RPMI8226 (cell line): ENCODE measurements around the gene PTBP2.

Experiments
- DNase-seq: peaks from one replicate; pipeline ENCODE4 v3.0.0-alpha.2; 2015

PTBP2 gene

GRCh38 chr1:96721416-96722160, at the start of gene PTBP2:
Gene PTBP2, plus strand, starts transcription at chr1:96721784. Its CDS starts 81 bp downstream, at chr1:96721865.
- DNase-seq = peak; percentile 78

DNA sequence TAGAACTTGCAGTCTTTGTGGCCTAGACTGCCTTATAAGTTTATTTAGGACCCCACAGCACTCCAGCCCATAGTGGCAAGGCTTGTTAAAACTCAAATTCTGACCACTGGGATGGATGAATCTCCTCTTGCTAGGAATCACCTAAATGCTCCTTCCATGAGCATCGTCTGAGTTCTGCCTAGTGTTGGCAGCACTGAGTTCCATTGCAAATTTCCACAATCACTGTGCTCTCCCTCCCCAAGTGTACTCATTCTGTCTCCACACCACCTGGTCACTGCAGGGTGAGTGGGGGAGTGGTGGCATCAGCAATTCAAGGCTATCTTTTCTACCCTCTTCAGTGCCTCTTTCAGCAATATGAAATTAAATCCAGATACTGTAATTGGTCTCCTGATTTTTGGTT, 46.7 kb upstream of the PTBP2 start:
- DNase-seq = no peak

DNA sequence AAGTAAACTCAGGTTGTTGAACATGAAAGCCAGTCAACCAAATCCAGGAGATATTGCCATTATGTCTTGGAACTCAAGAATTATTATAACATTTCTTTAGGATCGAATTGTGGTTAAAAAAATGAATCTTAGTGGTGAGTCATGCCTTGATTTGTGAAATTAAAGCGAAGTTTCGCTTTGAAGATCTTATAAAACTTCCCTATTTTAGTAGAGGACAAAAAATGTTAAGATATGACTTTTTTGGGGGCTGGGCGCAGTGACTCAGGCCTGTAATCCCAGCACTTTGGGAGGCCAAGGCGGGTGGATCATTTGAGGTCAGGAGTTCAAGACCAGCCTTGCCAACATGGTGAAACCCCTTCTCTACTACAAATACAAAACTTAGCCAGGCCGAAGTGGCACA, 39.5 kb upstream of the PTBP2 start:
- no peak for DNase-seq

DNA sequence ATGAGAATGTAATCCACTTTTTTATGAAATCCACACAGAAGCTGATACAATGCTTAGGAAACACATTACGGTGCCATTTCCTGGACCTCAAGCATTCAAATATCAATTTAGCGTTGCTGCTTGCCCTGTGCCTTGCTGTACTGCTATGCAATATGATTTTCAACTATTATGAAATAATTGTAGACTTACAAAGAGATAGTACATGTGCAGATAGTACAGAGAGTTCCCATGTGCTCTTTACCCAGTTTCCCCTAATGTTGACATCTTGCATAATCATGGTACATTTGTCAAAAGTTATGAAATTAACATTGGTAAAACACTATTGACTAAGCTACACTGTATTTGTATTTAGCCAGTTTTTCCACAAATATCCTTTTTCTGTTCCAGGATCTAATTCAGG, 37.7 kb upstream of the PTBP2 start:
- no peak for DNase-seq

DNA sequence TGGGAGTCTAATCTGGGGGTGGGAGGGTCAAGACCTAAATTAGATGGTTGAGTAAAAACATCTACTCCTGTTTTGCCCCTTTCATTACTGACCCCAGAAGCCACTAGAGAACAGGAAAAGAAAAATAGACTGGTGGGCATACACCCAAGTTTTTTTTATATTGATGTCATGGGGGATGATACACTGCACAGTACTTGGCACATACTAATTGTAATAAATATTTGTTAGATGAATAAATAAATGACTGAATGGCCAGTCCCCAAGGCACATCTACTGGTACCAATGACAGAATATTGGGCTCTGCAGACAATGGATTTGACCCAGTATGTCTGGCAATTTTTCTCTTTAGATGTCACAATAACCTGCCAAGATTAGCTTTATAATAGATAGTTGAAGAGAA, 36.8 kb upstream of the PTBP2 start:
- DNase-seq = no peak

DNA sequence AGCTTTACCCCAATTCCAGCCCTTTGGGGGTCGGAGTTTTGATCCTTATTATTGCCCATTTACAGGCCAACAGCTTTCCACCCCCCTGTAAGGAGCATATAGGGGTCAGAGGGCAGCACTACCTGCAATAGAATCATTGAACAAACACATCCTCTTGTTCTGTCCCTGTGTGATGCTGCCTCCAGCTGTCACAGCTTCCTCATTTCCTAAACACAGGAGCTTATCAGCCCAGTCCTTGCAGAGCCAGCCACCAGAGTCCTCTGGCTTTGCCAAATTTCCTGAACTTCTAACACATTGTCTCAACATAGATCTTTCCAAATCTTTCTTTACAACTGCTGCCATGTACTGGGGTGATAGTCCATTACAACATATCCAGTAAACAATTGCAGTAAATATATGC, 32.8 kb upstream of the PTBP2 start:
- no peak for DNase-seq

- DNase-seq = no peak
Observed at GRCh38 chr1:96695954-96696353, 25.6 kb upstream of the PTBP2 start.

- no peak for DNase-seq
Observed at GRCh38 chr1:96698342-96698983, 23.1 kb upstream of the PTBP2 start.

- no peak for DNase-seq
Observed at GRCh38 chr1:96703186-96703585, 18.4 kb upstream of the PTBP2 start.

GRCh38 chr1:96707023-96707422, 14.6 kb upstream of the PTBP2 start:
- DNase-seq = no peak

GRCh38 chr1:96708482-96708881, 13.1 kb upstream of the PTBP2 start:
- DNase-seq = no peak

DNA sequence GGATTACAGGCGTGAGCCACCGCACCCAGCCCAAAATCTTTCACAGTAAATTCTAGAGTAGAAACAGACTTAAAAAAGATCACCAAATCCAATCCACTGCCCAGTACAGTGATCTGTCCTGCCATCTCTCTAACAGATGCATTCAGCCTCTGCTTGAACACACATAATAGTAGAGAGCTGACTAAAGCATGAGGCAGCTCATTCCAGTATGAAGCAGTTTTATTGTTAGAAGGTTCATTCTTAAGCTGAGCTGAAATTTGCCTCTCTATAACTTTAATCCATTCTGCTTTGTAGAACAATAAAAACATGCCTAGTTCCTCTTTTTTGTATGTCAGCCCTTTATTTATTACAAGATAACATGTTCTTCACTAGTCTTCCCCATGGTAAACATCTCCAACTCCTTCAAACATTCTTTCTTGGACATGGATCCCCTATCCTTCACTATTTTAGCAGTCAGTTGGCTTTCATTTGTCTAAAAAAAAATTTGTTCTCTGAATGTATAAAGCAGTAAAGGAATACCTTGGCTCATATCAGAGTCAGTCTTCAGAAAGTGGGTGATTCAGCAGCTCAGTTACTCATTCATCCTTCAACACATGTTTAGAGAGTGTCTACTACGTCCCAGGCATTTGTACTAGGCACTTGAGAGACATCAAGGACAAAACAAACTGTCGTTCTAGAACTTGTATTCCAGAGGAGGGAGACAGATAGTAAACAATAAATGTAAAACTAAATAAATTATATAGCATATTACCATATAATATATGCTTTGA, 10.7 kb upstream of the PTBP2 start:
- no peak for DNase-seq

GRCh38 chr1:96713649-96714048, 7.9 kb upstream of the PTBP2 start:
- no peak for DNase-seq

DNA sequence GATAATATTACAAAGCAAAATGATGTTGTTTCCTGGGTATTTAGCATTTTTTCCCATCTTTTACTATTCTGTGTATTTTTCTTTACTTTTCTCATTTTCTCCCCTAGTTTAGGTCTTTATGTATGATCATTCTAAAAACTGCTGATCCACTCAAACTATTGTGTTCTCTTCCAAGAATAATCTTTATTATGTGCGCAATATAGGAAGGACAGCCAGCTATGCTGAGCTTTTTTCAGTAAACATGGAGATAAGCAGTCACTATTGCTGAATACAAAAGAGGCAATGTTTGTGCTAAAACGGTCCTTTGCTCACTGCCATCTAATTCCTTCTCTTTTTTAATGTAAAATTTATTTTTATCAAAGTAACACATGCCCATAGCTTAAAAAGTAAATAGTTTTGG, 6.7 kb upstream of the PTBP2 start:
- no peak for DNase-seq

- no peak for DNase-seq
Observed at GRCh38 chr1:96715482-96715881, 6.1 kb upstream of the PTBP2 start.

DNA sequence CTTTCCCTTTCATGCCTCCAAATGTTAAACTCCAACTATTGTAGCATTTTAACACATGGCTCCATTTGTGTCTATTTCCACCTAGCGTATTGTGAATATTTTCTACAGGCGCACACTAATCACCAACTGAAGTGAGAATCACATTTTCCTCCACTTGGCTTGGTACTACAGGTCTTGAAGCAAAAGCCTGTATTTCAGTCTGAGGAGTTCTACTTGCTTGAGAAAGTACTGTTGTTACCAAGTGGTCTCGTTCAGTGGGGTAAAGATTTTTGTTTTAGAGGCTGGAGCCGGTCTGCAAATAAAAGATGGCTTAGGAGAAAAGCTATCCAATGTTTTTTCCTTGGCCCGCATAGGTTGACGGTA, 550 bp upstream of the PTBP2 start:
- DNase-seq = no peak

GRCh38 chr1:96722161-96722922, 758 bp downstream of the PTBP2 start:
- no peak for DNase-seq

GRCh38 chr1:96722958-96723357, 1.4 kb downstream of the PTBP2 start:
- no peak for DNase-seq

- DNase-seq = no peak
Observed at GRCh38 chr1:96723377-96723776, 1.8 kb downstream of the PTBP2 start.

GRCh38 chr1:96723936-96724335, 2.4 kb downstream of the PTBP2 start:
- no peak for DNase-seq

- DNase-seq = no peak
Observed at GRCh38 chr1:96727860-96728259, 6.3 kb downstream of the PTBP2 start.

GRCh38 chr1:96730574-96731298, 9.2 kb downstream of the PTBP2 start:
- DNase-seq = no peak

- no peak for DNase-seq
Observed at GRCh38 chr1:96741335-96741734, 19.8 kb downstream of the PTBP2 start.
